ENCODE measurements around the gene MMP2. TPM values are rescaled to one million over a fixed set of nuclear protein-coding genes. Genes with fewer than 3 reads are reported as not detected.

Gene MMP2
- total and polyA plus RNA-seq, 2 of the 8 experiments (the other 6 are each of a cell fraction or from before 2014, with no cell fraction given), result 33.6 to 58.2 TPM

DNA sequence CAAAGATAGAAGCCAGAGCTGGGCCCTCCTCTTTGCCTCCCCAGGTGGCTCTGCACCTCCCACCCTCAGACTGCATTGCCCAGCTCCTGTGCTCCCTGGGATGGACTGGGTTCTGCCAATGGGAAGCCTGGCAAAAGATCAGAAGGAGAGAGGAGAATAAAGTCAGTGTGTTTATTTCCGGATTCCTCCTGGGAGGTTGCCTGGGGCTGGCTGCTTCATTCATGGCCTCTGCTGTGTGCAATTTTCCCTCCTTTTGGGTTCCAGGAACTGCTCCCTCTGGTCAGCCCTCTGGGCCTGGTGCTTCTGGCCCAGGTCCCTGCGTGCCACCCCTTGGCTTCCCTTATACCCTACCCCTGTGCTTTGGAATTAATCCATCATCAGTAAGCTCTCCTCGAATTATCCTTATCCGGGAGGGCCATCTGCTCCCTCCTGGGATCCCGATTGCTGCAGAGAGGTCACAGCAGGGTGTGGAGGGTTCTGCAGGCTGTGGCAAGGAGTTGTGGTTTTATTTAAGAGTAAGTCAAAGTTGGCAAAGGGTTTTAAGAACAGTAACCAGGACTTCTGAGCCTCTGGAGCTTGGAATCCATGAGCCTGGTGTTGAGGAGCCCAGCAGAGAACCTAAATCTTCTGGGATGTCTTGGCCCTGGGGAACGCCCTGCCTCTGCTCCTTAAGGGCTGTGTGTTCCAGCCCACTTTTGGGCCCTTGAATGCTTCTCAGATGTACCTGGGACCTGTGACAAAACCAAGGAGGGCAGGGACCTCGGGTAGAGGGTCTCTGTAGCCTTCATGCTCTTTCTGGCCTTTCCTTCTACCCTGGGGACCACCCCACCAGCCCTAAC lies 8.2 kb upstream of the MMP2 start:
- H3K27ac ChIP-seq (ENCODE audit: low read depth, low read length), result no peak overlapping the region
- 79% methylated on average over 7 of the region's 7 CpGs; no CpG with 5 or more reads in 1 of the 2 experiments for WGBS, 2 experiments (ENCODE audit: extremely low coverage in 1 of 2, insufficient coverage in 1 of 2, insufficient read length in 1 of 2, insufficient replicate concordance in 2 of 2, low coverage in 1 of 2, low lambda C conversion rate in 2 of 2, missing lambda C conversion rate in 1 of 2)
- H3K27me3 ChIP-seq (replicated peaks in 1 of 4; ENCODE audit: control insufficient read depth in 3 of 4, extremely low read depth in 1 of 4, insufficient read depth in 3 of 4, low read length in 3 of 4), result peaks cover 0 to 2% (median under 1%) of the 10 kb centered on the region in 4 experiments; a peak in 5 of 7 replicates
- H3K9ac ChIP-seq (replicated peaks in 1 of 4; ENCODE audit: extremely low read depth in 1 of 4, low read depth in 3 of 4, low read length in 3 of 4), result no peak overlapping the region
- no peak overlapping the region for H2BK120ac ChIP-seq (replicated peaks; ENCODE audit: low read depth, low read length)
- H3K4ac ChIP-seq (replicated peaks; ENCODE audit: insufficient read length, low read depth, low read length), result no peak overlapping the region
- no peak overlapping the region for H4K5ac ChIP-seq (ENCODE audit: insufficient read length, low read depth, low read length)
- H3K79me2 ChIP-seq (ENCODE audit: control insufficient read depth in 1 of 2, insufficient read depth in 2 of 2, low read length in 2 of 2), result no peaks in the 10 kb centered on the region
- H3K23ac ChIP-seq (ENCODE audit: insufficient read length), result no peak overlapping the region
- no peak overlapping the region for H2BK5ac ChIP-seq (ENCODE audit: low read depth, low read length)
- H3K4me3 ChIP-seq (ENCODE audit: extremely low read depth in 1 of 4, insufficient read depth in 2 of 4, low read depth in 3 of 4, low read length in 4 of 4), result no peak overlapping the region
- no peak overlapping the region for H3K56ac ChIP-seq (replicated peaks; ENCODE audit: insufficient read length, low read depth, low read length)
- TF ChIP-seq SUZ12 (IDR thresholded peaks at IDR 0.05; ENCODE audit: low read length) (no peak), E2F6 (IDR thresholded peaks at IDR 0.05) (0 out of 2 replicates have a peak, but pooled peaks have one; percentile 32), CHD2 (IDR thresholded peaks at IDR 0.05; ENCODE audit: low read length) (no peak), TEAD4 (IDR thresholded peaks at IDR 0.05; ENCODE audit: low read depth, low read length) (no peak)
- no peak overlapping the region for H2AK5ac ChIP-seq (ENCODE audit: low read depth, low read length)
- no peaks in the 10 kb centered on the region for H3K79me1 ChIP-seq (ENCODE audit: low read depth, low read length)
- H2BK12ac ChIP-seq (ENCODE audit: low read depth, low read length), result no peak overlapping the region
- H3K14ac ChIP-seq (ENCODE audit: insufficient read length), result no peak overlapping the region
- peaks cover 0 to 4% (median 2%) of the 10 kb centered on the region in 4 experiments; a peak in 5 of 7 replicates for H3K4me1 ChIP-seq (replicated peaks in 1 of 4; ENCODE audit: control insufficient read depth in 3 of 4, insufficient read depth in 4 of 4, low read length in 3 of 4)
- no peaks in the 10 kb centered on the region for H3K9me3 ChIP-seq (ENCODE audit: insufficient read depth in 2 of 2, low read depth in 1 of 2, low read length in 1 of 2)
- no peak for DNase-seq (ENCODE audit: low read depth in 1 of 2, low spot score in 2 of 2)
- no peak overlapping the region for H4K91ac ChIP-seq (replicated peaks; ENCODE audit: insufficient read length, low read length)
- ChIA-PET CTCF (ENCODE audit: partially characterized antibody) (interaction anchor here (3.5 to 19.1 kb wide), 3 partner anchors 9 to 236 kb away, joined by 12 to 446 read pairs (median 14); partner anchors contain the start of gene MMP2), POLR2A (ENCODE audit: partially characterized antibody) (interaction anchor here (1.5 kb wide), 1 partner anchor 9 kb away, joined by 8 read pairs; no protein-coding TSS in a partner anchor)
- no peak overlapping the region for H2AFZ ChIP-seq (ENCODE audit: low read length)
- no peak overlapping the region for H2BK15ac ChIP-seq (ENCODE audit: low read length)
- no peaks in the 10 kb centered on the region; a peak in 1 of 8 replicates for H3K36me3 ChIP-seq (ENCODE audit: control insufficient read depth in 2 of 4, insufficient read depth in 4 of 4, low read length in 3 of 4)
- no peak for FAIRE-seq
- H3K23me2 ChIP-seq (ENCODE audit: low read depth, low read length), result no peaks in the 10 kb centered on the region
- no peak overlapping the region for H3K18ac ChIP-seq (ENCODE audit: extremely low read depth, low read length)
- no peak overlapping the region for H4K8ac ChIP-seq (ENCODE audit: extremely low read depth, insufficient read depth, low read length)
- H4K20me1 ChIP-seq (replicated peaks in 1 of 2; ENCODE audit: control insufficient read depth in 1 of 2, insufficient read depth in 2 of 2, low read length in 2 of 2), result no peaks in the 10 kb centered on the region
- H2BK20ac ChIP-seq (ENCODE audit: low read length), result 0 out of 2 replicates have a peak overlapping the region, but pooled peaks have one; percentile 61
- no peak overlapping the region for H3K4me2 ChIP-seq (ENCODE audit: insufficient read depth in 1 of 2, low read depth in 2 of 2, low read length in 2 of 2)
